OCI-LY7 (cell line): ENCODE results near the gene CHD3.

Source experiments
- EZH2phosphoT487 ChIP-seq: fragments of 200-600 bp; sonication (generic); IDR thresholded peaks from 2 replicates; pipeline ENCODE4 v1.6.1; 2018; ENCODE audit warnings: low read depth, borderline replicate concordance, mild to moderate bottlenecking, mixed run types, antibody characterized with exemption, low read length, moderate library complexity, mixed read lengths
- TF ChIP-seq, protein P1 (sequence below): fragments of 200-600 bp; sonication (generic); conservative IDR thresholded peaks from 2 replicates; pipeline ENCODE4 v1.5.1; 2014; ENCODE audit warnings: mild to moderate bottlenecking, antibody characterized with exemption, low read length, moderate library complexity, mixed read lengths

DNA sequence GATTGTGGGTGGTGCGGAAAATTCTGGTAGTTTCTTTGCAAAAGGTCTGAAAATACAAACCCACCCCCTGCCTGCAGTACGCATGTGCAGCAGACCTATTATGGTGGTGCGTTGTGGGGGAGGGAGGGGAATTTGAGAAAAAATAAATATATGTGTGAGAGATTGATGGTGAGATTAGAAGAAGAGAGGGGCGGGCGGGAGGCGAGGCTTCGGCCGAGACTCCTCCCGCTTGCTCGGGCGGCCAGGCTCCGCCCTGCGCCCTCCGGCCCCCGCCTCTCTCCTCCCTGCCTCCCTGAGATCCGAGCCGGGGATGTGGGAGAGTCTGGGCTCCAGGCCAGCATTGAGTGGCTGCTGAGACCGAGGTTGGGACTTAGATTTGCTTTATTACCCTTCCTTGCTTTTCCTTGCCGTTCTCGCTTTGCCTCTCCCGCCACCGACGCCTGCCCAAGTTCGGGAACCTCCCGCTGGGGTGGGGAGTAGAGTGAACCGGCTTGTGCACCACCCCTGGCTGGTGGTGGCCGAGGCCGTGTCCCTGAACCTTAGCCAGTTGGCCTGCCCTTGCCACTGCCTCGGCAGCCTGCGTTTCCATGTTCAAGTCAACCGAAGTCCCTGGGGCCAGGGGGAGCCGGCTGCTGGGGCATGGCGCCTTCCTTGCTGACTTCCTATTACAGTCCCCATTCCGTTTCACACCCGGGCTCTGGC, 956 bp upstream of the CHD3 start:
- TF ChIP-seq, protein P1, sequence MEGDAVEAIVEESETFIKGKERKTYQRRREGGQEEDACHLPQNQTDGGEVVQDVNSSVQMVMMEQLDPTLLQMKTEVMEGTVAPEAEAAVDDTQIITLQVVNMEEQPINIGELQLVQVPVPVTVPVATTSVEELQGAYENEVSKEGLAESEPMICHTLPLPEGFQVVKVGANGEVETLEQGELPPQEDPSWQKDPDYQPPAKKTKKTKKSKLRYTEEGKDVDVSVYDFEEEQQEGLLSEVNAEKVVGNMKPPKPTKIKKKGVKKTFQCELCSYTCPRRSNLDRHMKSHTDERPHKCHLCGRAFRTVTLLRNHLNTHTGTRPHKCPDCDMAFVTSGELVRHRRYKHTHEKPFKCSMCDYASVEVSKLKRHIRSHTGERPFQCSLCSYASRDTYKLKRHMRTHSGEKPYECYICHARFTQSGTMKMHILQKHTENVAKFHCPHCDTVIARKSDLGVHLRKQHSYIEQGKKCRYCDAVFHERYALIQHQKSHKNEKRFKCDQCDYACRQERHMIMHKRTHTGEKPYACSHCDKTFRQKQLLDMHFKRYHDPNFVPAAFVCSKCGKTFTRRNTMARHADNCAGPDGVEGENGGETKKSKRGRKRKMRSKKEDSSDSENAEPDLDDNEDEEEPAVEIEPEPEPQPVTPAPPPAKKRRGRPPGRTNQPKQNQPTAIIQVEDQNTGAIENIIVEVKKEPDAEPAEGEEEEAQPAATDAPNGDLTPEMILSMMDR: peak; percentile 18; the same call in 1 of the 2 replicates
- TF ChIP-seq EZH2phosphoT487: no peak
